MV-4-11 (cell line): ENCODE data around the gene ARHGEF4.
A peak's percentile ranks its signal among the peaks of the same experiment; 100 is the strongest.
"Not testable (repeated sequence)": the region's sequence is repeated elsewhere in the genome, so short reads cannot be mapped to it uniquely, and the experiment has no call there.

ENCODE experiments used
- DNase-seq: peaks from one replicate; lab custom pipeline; 2025; lab: John Stamatoyannopoulos, UW

The ARHGEF4 gene

GRCh38 chr2:130975729-130976128 is 139.0 kb downstream of the ARHGEF4 start:
- DNase-seq = no peak

GRCh38 chr2:130976591-130977237 is 140.0 kb downstream of the ARHGEF4 start:
- DNase-seq = no peak

- no peak for DNase-seq
Measured at GRCh38 chr2:130977461-130978050, 140.8 kb downstream of the ARHGEF4 start.

GRCh38 chr2:130981667-130982066 is 145.0 kb downstream of the ARHGEF4 start:
- DNase-seq = no peak

GRCh38 chr2:130985206-130985780 is 148.6 kb downstream of the ARHGEF4 start:
- peak; percentile 81 for DNase-seq

GRCh38 chr2:130985831-130986649 is 149.3 kb downstream of the ARHGEF4 start:
- DNase-seq = no peak

GRCh38 chr2:130986890-130987493 is 150.3 kb downstream of the ARHGEF4 start:
- no peak for DNase-seq

GRCh38 chr2:130987519-130988425 is 151.1 kb downstream of the ARHGEF4 start:
- DNase-seq = no peak

GRCh38 chr2:130991446-130991845 is 154.7 kb downstream of the ARHGEF4 start:
- DNase-seq = not testable (repeated sequence)

GRCh38 chr2:130992003-130992402 is 155.3 kb downstream of the ARHGEF4 start:
- not testable (repeated sequence) for DNase-seq

GRCh38 chr2:130996691-130997090 is 160.0 kb downstream of the ARHGEF4 start:
- no peak for DNase-seq

- DNase-seq = no peak
Measured at GRCh38 chr2:130997198-130997597, 160.5 kb downstream of the ARHGEF4 start.

GRCh38 chr2:130998561-130998960 is 161.8 kb downstream of the ARHGEF4 start:
- DNase-seq = no peak

GRCh38 chr2:131004446-131005209 is 167.9 kb downstream of the ARHGEF4 start:
- no peak for DNase-seq

- no peak for DNase-seq
Measured at GRCh38 chr2:131005216-131005935, 168.7 kb downstream of the ARHGEF4 start.

GRCh38 chr2:131006561-131006960 is 169.8 kb downstream of the ARHGEF4 start:
- DNase-seq = no peak

GRCh38 chr2:131008967-131009366 is 172.3 kb downstream of the ARHGEF4 start:
- DNase-seq = no peak

- no peak for DNase-seq
Measured at GRCh38 chr2:131009713-131010475, 173.2 kb downstream of the ARHGEF4 start.

- DNase-seq = no peak
Measured at GRCh38 chr2:131010566-131010965, 173.9 kb downstream of the ARHGEF4 start.
